ENCODE data around the gene IL34. TPM values are rescaled to one million over a fixed set of nuclear protein-coding genes. Genes with fewer than 3 reads are reported as not detected.

Gene IL34
- total RNA-seq, 1 donor from 2014 or later = 3.7 TPM

DNA sequence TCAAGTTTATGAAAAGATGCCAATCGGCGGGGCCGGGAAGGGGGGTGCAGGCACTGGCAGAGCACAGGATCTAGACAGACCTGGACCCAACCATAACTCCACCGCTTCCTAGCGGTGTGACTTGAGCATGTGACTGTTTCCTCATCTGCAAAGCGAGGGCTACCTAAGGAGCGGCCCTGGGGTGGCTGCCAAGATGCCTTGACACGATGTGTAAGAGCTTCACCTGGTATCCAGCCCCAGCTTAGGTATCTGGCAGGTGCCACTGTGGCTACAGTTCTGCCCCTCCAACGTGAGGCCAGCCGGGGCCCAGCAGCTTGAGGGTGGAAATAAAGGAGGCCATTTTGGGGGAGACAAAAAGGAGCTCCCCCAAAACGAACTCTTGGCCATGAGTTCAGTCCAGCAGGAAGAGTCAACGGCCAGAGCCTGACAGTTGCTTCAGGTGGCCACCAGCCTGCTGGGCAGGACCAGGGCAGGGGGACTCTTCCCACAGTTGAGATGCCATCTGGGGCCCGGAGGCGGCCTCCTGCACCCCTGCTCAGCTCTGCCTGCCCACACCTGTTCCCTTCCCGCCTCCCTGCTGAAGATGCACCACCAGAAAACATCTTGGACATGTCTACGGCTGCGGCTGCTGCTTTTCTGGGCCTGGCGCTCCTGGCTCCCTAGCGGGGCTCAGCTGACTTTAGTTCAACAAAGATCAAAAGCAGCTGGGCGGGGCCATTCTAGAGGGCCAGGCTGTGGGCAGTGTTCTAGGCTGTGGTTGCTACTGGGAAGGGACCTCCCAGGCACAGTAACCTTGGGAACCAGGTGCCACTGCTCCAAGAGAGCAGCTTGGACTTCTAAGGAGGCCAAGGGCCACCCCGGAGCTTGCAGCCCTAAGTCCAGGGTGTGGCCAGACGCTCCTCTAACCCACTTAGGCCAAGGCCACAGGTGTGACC, 42.9 kb downstream of the IL34 start:
- no peak for DNase-seq (ENCODE audit: low spot score)

DNA sequence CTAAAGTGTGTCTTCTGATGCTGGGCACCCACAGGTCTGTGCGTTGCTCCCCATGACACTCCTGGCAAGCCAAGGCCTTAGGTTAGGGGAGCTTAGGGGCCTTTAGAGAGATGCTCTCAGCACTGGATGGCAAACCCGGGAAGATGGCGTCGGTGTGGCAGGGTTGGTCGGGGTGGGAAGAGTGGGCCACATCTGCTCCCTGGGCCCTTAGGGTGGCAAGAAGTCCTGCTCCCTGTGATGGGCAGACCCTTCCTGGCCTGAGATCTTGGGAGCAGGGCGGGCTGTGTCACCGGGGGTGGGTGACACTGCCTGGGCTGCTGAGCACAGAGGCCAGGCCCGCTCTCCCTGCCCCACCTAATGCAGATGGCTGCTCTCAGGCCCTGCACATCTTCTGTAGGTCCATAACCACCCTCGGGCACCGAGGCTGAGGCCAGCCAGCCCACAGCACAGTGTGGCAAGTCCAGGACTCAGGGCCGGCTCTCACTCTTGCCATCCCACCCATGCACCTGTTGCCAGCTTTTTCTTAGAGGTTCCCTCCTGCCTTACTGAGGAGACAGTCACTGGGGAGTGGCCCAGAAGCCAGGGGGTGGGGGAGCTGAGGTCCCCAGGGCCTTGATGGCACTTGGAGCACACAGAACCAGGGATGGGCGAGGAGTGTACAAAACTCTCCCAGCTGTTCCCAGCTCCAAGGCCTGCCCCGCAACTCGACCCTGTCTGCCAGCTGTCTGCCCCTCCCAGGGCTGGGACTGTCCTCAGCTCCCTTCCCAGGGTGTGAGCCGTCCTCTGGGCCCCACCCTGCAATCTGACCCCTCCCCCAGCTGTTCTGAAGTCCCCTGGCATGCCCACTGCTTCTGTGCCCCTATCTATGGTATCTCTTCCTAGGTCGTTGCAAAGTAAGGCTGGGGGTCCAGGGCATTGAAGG, 43.9 kb downstream of the IL34 start:
- no peak for DNase-seq (ENCODE audit: low spot score)

DNA sequence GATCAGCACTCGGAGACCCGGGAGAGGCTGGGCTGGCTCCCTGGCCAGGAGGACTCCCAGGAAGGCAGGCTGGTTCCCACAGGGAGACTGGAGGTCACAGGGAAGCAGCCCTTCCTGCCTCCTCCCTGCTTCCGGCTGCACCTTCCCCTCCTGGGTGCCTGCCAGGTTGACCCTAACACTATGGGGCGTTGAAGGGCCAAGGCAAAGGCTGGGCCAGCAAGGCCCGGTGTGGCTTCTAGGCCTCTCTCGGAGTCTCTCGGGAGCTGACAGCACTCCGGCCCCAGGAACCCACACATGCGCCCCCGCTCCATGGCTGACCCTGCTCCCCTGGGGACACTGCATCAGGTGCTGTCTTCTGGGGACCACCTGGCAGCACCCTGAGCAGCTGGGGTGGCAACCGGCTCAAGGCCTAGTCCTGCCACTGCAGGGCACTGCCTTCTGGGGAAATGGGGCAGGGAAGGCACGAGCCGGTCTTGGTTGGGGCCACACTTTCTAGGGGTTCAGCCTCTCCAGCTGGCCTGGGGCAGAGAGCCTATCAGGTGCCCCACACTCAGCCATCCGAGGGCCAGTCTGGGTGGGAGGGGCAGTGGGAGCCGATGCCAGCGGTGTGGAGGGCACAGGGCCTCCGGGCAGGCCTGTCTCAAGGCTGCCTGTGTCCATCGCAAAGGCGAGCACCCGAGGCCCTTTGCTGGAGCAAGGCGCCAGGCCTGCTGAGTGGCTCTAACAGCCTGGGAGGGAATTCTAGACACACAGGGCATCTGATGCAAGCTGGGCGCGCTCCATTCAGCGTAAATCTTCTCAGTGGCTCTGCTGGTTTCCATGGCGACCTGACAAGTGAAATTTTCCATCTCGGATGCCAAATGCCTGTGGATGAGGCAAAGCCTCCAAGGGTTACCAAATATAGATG, 45.1 kb downstream of the IL34 start:
- peak; percentile 87 for DNase-seq (ENCODE audit: low spot score)

DNA sequence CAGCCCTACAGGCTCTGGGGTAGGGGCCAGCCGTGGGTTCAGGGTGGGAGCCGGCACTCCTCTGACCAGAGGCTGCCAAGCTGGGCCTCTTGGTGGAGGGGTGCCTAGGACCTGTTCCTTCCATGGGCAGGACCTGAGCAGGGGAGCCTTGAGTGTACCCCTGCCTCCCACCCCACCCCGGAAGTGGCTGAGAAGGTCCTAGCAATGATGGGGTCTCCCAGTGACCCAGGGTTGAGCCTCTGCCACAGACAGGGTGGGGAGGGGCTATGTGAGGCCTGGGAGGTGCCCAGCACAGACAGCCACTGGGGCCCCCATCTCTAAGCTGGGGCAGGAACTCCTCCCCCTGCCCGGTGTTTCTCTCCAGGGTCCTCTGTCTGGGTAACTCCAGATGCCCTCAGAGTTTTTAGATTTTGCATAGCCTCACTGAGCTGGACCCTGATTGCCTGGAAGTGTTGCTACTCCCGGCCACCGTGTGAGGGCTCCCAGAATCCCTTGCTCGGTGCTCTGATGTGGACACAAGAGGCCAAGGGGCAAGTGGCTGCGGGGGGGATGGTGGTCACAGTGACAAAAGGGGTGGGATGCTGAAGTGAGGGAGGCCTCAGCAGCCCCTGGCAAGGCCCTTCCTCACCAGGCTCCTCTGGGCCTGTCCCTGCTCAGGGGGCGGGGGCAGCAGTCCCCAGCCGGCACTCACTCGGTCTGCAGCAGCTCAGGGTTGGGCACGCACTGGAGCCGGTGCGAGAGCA, 45.9 kb downstream of the IL34 start:
- DNase-seq (ENCODE audit: low spot score) = no peak

DNA sequence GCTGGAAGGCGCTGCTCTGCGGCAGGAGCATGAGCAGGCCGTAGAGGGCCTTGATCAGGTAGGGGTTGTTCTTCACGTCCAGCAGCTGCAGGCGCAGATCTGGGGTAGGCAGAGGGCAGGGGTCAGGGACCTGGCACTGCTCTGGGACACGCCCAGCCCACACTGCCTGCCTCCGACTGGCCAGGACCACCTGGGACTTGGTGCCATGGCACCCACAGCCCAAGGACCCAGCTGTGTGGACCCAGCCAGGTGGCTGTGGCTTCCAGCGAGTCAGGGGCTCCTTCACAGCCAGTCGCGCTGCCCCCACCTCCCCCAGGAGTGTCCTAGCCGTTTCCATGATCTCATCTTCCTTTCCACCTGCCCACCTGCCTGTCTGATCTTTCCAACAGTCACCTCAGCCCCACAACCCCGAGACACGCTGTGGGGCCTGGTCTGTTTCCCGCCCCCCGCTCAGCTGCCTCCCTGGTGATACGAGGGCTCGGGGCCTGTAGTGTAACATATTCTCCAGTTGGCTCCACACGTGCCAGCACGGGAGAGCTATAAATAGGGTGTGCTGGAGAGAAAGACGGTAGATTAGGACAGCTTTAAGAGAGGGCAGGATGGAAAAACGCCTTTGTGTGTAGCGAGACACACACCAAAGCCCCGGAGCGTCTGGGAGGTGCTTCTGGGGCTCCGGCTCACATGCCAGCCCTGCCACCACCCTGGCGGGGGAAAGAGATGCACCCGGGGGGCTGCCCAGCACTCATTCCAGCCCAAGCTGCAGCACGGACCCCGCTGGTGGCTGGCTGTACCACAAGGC, 46.7 kb downstream of the IL34 start:
- DNase-seq (ENCODE audit: low spot score) = no peak

DNA sequence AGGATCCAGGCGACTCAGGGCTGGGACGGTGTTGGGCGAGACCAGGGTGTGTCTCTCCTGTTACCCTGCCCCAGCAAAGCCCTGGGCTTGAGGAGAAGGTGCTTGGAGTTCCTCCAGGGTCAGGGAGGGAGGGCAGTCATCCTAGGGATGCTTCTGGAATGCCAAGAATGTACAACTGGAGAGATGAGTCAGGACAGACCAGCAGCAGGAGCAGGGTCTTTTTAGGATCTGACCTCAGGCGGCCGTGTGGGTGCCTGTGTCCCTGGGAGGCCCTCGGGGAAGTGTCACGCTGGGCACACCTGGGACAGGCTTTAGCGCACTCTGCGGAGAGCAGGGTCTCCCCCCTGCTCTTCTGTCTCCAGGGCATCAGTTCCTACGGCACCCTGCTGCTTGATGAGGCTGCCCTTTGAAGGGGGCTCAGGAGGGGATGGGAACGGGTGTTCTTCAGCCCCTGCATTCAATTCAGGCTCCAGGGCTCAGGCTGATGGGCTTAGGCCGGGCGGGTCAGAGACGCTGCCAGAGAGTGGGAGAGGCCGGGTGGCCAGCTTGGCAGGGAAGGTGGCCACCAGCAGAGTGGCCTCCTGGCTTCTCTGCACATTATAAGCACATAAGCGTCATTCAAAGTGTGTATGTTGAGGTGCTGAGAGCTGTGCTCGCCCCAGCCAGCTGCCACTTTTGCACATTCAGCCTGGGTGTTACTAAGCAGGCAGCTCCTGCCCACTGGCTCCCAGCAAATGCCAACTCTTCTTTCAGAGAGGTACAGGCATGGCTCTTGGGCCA, 47.9 kb downstream of the IL34 start:
- DNase-seq (ENCODE audit: low spot score) = no peak

DNA sequence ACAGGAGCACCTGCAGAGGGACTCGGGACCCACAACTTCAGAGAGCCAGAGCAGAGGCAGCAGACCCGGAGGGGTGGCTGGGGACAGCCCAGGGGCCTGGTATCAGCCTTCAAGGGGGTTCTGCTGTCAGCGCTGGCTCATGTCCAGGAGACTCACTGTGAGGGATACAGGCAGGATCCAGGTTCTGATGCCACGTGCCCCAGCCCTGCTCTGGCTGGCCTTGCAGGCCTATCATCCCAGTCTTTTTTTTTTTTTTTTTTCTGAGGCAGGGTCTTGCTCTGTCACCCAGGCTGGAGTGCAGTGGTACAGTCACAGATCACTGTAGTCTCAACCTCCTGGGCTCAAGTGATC, 48.5 kb downstream of the IL34 start:
- DNase-seq (ENCODE audit: low spot score) = no peak

DNA sequence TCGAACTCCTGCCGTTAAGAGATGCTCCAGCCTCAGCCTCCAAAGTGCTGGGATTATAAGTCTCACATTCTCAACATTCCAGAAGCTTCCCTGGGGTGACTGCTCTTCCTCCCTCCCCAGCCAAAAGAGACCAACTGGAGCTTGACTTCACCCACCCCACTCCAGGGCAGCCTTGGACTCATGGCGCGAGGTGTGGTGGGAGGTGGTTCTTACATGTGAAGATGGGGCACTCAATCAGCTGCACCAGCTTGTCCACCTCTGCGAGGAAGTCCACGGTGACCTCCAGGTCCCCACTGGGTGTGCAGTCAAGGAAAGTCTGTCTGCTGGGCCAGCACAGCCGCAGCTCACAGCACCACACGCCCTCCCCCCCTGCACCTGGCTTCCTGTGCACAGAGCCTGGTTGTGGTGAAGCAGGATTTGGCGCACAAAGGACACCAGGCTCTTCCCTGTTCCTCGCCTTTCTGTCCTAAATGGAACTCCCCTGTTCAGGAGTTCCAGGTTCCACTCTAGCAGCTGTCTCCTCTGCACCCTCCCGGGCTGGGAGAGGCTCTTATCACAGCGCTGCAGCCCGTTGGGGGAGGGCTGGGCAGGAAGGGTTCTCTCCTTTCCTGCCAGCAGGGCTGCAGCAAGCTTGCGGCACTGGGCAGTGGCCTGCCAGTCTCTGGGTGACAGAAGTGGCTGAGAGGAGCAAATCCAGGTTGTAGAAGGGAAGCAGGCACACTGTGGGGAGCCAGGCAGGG, 49.1 kb downstream of the IL34 start:
- DNase-seq (ENCODE audit: low spot score) = no peak

DNA sequence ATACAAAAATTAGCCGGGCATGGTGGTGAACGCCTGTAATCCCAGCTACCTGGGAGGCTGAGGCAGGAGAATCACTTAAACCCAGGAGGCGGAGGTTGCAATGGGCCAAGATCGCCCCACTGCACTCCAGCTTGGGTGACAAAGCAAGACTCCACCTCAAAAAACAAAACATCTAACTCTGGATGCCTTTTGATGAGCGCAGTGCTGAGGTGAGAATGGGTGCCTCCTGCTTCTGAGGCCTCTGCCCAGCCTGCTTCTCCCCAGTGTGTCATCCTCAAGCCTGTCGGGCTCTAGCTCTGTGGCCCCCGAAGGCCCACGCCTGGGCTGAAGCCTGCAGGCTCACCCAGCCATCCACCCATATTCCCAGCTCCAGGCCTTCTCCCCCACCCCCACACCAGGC, 50.0 kb downstream of the IL34 start:
- DNase-seq (ENCODE audit: low spot score) = no peak

DNA sequence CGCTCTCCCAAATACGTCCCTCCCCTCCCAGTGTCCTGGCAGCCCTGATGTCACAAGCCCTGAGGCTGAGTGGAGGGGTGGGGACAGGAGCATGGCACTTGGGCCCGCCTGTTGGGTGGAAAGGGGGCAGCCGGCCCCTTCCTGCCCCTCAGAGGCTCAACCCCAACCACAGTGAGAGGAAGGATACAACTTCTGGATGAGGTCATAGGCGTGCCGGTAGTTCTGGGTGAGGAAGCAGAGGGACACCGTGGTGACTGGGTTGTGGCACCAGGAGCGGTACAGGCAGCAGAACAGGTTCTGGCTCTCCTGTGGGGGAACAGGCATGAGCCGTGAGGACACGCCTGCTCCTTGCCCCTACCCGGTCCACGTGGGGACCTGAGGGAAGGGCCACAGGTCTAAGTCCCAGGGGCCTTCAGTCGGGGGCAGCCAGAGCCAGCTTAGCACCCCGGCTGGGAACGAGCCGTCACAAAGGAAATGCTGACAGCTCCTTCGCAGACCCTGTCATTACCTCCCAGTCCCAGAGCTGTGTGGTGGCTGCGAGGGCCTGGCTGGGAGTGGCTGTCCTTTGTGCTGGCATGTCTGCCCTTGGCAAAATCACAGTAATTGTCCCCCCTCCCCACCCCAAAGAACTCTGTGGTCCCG, 50.7 kb downstream of the IL34 start:
- peak; percentile 90 for DNase-seq (ENCODE audit: low spot score)

DNA sequence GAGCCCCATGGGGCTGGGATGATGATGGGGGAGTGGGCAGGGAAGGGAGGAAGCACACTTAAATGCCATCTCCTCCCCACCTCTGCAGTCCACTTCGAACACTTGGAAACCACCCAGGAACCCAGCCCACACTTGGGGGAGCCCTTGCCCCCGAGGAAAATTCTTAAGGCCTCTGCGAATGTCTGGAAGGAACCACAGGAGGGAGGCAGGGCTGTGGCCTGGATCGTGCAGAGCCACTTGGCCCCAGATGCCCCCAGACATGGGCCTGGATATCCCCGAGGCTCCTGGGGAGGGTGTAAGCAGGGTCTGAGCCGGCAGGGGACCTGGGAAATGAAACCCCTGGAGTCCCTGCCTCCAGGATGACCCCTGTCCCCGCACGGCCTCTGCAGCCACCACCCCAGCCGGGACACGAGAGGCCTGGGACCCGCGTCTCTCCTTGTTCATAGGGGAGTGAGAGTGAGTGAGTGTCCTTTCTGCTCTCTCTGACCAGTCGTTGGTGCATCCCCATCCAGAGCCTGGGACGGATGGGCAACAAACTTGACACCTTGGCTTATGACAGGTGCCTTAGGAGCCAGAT, 51.3 kb downstream of the IL34 start:
- no peak for DNase-seq (ENCODE audit: low spot score)

DNA sequence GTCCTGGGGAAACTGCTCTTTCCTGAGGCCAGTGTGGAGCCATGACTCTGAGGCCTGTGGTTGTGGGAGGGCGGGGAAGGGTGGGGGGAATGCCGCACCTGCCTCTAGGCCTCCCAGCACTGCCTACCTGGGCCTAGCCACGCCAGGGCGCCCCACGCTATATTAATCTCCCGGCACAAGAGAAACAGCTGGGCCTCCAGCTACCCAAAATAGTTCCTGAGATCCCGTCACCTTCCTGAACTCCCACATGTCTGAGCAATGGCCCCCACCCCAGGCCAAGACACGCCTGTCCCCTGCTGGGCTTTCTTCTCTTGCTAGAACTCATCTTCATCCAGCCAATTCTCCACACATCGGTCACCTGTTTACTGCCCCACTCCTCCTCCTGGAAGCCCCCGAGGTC, 52.5 kb downstream of the IL34 start:
- no peak for DNase-seq (ENCODE audit: low spot score)

DNA sequence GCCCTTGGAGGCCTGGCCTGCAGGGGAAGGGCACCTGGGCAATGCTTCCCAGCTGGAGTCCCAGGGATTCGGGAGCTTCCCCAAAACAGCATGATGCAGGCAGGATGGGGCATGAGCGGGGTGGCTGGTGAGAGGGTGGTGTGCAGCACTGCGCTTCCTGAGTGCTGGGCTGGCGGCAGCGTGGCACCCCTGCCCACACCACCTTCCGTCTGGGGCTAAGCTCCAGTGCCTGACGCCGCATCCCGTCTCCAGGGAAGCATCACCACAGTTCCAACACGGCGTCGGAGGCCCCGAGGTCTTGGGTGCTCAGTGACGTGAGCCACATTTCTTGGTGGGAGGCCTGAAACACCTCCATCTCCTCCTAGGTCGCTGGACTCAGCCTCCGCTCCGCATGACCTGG, 53.3 kb downstream of the IL34 start:
- no peak for DNase-seq (ENCODE audit: low spot score)

DNA sequence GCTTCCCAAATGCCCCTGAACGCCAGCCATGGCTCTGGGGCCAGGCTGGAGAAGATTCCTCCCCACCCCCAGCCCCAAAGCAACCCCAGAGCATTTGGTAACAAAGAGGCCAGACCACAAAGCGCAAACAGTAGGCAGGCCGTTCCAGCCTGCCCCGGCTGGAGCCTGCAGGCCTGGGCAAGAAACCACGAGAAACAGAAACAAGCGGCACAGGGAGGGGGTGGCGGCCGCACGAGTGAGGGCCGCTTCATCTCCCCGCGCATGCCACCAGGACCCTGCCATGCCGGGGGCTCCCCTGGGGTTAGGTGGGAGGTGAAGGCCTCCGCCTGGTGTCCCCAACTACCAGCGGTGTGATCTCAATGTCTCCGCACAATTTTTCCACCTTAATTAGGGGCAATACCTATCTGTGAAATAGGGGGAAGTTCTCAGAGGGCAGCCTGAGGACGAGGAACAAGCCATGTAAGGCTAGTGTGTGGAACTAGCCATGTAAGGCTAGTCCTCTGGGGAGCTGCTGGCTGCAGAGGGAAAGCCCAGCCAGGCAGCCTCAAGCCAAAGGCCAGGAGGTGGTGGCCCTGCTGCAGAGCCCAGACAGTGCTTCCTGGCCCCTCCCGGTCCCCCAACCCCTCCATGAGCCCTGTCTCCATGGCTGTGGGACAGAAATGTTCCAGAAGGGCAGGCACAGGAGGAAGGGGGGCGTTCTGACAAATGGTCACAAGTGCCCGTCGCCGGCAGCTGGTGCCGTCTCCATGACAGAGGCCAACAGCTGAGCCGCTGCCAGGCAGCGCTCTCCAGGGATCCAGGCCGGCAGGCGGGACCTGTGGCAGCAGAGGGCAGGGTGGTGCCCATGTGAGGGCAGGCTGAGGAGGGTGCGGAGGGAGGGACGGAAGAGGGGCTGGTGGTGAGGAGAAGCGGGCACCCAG, 54.0 kb downstream of the IL34 start:
- DNase-seq (ENCODE audit: low spot score) = no peak

DNA sequence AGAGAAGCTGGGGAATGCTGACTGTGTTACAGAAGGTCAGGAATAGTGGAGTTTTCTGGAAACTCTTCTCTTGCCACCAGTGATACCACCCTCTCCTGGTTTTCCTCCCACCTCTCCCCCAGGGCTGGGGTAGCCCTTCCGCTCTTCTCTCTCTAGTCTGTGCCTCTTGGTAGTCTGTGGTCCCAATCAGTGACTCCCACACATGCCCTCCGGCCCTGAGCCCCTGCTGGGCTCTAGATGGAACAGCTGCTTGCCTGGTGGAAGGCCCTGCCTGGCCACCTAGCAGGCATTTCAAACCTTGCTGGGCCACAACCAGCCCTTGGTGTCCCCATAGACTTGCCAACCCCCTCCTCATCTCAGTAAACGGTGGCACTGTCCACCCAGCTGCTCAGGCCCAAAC, 54.7 kb downstream of the IL34 start:
- DNase-seq (ENCODE audit: low spot score) = no peak

DNA sequence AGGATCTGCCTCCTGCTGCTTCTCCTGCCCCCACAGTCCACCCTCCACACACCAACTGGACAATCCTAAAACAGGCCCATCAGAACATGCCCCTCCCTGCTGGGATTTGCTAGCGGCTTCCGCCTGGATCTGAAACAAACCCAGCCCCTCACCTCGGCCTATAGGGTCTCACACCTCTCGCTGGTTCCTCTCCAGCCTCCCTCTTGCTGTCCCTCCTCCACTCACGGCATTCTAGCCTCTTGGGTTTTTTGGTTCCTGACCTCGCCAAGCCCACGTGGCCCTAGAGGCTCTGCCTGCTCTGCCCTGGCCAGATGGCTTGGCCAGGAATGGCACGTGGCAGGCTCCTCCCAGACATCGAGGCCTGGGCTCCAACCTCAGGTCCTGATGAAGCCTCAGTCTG, 55.2 kb downstream of the IL34 start:
- no peak for DNase-seq (ENCODE audit: low spot score)

DNA sequence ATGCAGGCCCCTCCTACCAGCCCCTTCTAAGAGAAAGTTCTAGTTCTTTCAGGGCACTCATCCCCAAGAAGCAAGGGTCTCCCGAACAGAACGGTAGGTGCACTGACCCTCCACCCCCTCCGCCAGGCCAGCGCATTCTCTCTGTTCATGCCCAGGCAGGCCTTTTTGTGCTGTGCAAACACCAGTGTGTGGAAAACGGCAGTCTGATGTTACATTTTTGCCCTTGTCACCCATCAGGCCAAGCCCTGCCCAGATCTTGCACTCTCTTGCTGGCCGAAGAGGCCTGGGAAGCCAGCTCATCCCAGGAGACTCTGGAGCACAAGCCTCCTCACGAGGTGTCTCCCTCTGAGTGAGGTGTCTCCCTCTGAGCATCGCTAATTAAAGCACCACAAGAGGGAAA, 55.6 kb downstream of the IL34 start:
- DNase-seq (ENCODE audit: low spot score) = no peak

Data from ureter (tissue), 1 donor.